ENCODE results near the gene MCM7. TPM values are rescaled to one million over a fixed set of nuclear protein-coding genes. Genes with fewer than 3 reads are reported as not detected.

Gene MCM7
- total and polyA plus RNA-seq, 2 of the 13 experiments (the other 11 are each of a cell fraction or from before 2014, with no cell fraction given) = 84.5 to 214 TPM

GRCh38 chr7:100148225-100148558, 47.0 kb upstream of the MCM7 start (continued):
- TF ChIP-seq, protein P1, sequence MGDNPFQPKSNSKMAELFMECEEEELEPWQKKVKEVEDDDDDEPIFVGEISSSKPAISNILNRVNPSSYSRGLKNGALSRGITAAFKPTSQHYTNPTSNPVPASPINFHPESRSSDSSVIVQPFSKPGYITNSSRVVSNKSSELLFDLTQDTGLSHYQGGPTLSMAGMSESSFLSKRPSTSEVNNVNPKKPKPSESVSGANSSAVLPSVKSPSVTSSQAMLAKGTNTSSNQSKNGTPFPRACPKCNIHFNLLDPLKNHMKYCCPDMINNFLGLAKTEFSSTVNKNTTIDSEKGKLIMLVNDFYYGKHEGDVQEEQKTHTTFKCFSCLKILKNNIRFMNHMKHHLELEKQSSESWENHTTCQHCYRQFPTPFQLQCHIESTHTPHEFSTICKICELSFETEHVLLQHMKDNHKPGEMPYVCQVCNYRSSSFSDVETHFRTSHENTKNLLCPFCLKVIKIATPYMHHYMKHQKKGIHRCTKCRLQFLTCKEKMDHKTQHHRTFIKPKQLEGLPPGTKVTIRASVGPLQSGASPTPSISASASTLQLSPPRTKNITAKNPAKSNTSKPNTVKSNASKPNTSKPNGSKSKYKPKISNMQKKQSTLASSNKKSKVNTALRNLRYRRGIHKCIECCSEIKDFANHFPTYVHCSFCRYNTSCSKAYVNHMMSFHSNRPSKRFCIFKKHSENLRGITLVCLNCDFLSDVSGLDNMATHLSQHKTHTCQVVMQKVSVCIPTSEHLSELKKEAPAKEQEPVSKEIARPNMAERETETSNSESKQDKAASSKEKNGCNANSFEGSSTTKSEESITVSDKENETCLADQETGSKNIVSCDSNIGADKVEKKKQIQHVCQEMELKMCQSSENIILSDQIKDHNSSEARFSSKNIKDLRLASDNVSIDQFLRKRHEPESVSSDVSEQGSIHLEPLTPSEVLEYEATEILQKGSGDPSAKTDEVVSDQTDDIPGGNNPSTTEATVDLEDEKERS (CRISPR knock-in tag; IDR thresholded peaks at IDR 0.05) = 0 out of 2 replicates have a peak, but pooled peaks have one; percentile 2
- no peak for TF ChIP-seq IKZF1 (IDR thresholded peaks at IDR 0.05)
- TF ChIP-seq ZNF224 (CRISPR knock-in tag; IDR thresholded peaks at IDR 0.05) = peak; percentile 73; the same call in 1 of the 2 replicates
- TF ChIP-seq, protein P2, sequence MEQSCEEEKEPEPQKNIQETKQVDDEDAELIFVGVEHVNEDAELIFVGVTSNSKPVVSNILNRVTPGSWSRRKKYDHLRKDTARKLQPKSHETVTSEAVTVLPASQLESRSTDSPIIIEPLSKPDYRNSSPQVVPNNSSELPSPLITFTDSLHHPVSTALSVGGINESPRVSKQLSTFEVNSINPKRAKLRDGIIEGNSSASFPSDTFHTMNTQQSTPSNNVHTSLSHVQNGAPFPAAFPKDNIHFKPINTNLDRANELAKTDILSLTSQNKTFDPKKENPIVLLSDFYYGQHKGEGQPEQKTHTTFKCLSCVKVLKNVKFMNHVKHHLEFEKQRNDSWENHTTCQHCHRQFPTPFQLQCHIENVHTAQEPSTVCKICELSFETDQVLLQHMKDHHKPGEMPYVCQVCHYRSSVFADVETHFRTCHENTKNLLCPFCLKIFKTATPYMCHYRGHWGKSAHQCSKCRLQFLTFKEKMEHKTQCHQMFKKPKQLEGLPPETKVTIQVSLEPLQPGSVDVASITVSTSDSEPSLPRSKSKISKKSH (CRISPR knock-in tag; IDR thresholded peaks at IDR 0.05; ENCODE audit: borderline replicate concordance) = 0 out of 2 replicates have a peak, but pooled peaks have one; percentile 17
- TF ChIP-seq ZSCAN25 (CRISPR knock-in tag; IDR thresholded peaks at IDR 0.05) = no peak
- no peak for TF ChIP-seq KDM5B (CRISPR knock-in tag; IDR thresholded peaks at IDR 0.05; ENCODE audit: borderline replicate concordance)
- no peak for TF ChIP-seq GPN1 (CRISPR knock-in tag; IDR thresholded peaks at IDR 0.05; ENCODE audit: borderline replicate concordance)
- TF ChIP-seq, protein P3, sequence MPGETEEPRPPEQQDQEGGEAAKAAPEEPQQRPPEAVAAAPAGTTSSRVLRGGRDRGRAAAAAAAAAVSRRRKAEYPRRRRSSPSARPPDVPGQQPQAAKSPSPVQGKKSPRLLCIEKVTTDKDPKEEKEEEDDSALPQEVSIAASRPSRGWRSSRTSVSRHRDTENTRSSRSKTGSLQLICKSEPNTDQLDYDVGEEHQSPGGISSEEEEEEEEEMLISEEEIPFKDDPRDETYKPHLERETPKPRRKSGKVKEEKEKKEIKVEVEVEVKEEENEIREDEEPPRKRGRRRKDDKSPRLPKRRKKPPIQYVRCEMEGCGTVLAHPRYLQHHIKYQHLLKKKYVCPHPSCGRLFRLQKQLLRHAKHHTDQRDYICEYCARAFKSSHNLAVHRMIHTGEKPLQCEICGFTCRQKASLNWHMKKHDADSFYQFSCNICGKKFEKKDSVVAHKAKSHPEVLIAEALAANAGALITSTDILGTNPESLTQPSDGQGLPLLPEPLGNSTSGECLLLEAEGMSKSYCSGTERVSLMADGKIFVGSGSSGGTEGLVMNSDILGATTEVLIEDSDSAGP (CRISPR knock-in tag; IDR thresholded peaks at IDR 0.05; ENCODE audit: borderline replicate concordance) = 0 out of 2 replicates have a peak, but pooled peaks have one; percentile 4
- TF ChIP-seq ATRX (CRISPR knock-in tag; IDR thresholded peaks at IDR 0.05; ENCODE audit: borderline replicate concordance) = no peak
- TF ChIP-seq ZNF501 (CRISPR knock-in tag; IDR thresholded peaks at IDR 0.05) = 0 out of 2 replicates have a peak, but pooled peaks have one; percentile 30
- TF ChIP-seq, protein P4, sequence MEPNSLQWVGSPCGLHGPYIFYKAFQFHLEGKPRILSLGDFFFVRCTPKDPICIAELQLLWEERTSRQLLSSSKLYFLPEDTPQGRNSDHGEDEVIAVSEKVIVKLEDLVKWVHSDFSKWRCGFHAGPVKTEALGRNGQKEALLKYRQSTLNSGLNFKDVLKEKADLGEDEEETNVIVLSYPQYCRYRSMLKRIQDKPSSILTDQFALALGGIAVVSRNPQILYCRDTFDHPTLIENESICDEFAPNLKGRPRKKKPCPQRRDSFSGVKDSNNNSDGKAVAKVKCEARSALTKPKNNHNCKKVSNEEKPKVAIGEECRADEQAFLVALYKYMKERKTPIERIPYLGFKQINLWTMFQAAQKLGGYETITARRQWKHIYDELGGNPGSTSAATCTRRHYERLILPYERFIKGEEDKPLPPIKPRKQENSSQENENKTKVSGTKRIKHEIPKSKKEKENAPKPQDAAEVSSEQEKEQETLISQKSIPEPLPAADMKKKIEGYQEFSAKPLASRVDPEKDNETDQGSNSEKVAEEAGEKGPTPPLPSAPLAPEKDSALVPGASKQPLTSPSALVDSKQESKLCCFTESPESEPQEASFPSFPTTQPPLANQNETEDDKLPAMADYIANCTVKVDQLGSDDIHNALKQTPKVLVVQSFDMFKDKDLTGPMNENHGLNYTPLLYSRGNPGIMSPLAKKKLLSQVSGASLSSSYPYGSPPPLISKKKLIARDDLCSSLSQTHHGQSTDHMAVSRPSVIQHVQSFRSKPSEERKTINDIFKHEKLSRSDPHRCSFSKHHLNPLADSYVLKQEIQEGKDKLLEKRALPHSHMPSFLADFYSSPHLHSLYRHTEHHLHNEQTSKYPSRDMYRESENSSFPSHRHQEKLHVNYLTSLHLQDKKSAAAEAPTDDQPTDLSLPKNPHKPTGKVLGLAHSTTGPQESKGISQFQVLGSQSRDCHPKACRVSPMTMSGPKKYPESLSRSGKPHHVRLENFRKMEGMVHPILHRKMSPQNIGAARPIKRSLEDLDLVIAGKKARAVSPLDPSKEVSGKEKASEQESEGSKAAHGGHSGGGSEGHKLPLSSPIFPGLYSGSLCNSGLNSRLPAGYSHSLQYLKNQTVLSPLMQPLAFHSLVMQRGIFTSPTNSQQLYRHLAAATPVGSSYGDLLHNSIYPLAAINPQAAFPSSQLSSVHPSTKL (CRISPR knock-in tag; IDR thresholded peaks at IDR 0.05) = no peak
- 0 out of 2 replicates have a peak, but pooled peaks have one; percentile 49 for TF ChIP-seq DZIP1 (CRISPR knock-in tag; IDR thresholded peaks at IDR 0.05)
- 0 out of 2 replicates have a peak, but pooled peaks have one; percentile 45 for TF ChIP-seq WIZ (CRISPR knock-in tag; IDR thresholded peaks at IDR 0.05)
- TF ChIP-seq HDAC1 (CRISPR knock-in tag; IDR thresholded peaks at IDR 0.05) = no peak
- TF ChIP-seq, protein P5, sequence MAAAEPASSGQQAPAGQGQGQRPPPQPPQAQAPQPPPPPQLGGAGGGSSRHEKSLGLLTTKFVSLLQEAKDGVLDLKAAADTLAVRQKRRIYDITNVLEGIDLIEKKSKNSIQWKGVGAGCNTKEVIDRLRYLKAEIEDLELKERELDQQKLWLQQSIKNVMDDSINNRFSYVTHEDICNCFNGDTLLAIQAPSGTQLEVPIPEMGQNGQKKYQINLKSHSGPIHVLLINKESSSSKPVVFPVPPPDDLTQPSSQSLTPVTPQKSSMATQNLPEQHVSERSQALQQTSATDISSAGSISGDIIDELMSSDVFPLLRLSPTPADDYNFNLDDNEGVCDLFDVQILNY (CRISPR knock-in tag; conservative IDR thresholded peaks at IDR 0.05) = 0 out of 2 replicates have a peak, but pooled peaks have one; percentile 26

Measured in HepG2 (cell line).